ENCODE measurements around the gene KLHL6.

GRCh38 chr3:183541738-183542137 is 13.8 kb downstream of the KLHL6 start:
- TF ChIP-seq CTCF (IDR thresholded peaks at IDR 0.05; ENCODE audit: insufficient read depth, low read length) (no peak), POLR2AphosphoS5 (IDR thresholded peaks at IDR 0.05; ENCODE audit: low read depth) (no peak), REST (IDR thresholded peaks at IDR 0.05; ENCODE audit: insufficient replicate concordance, low read depth) (no peak), SPI1 (IDR thresholded peaks at IDR 0.05; ENCODE audit: borderline replicate concordance, low read depth) (no peak)
